A673 (cell line): ENCODE data around the gene IFNGR2. TPM values are rescaled to one million over a fixed set of nuclear protein-coding genes. Genes with fewer than 3 reads are reported as not detected.

Experiments
- BruUV-seq: library from RNA; stranded (reverse); fragments of 400-500 nt; replicated peaks from 2 replicates; lab custom pipeline; 2021; lab: Mats Ljungman, UMichigan
- CTCF ChIA-PET: fragments of 300-600 bp; sonication (Branson Sonifier 250); formaldehyde crosslinking; loops from one replicate; lab custom pipeline; 2022; ENCODE audit warnings: antibody characterized with exemption; lab: Charles Lee
- POLR2A ChIA-PET: fragments of 300-600 bp; sonication (Branson Sonifier 250); formaldehyde crosslinking; loops from one replicate; lab custom pipeline; 2022; ENCODE audit warnings: antibody characterized with exemption; ENCODE audit not compliant: low non-redundant PET; lab: Charles Lee
- DNase-seq: peaks from one replicate; pipeline ENCODE4 v3.0.0-alpha.2; 2015; ENCODE audit warnings: low spot score
- H3K27ac ChIP-seq: fragments of 200-600 bp; sonication (generic); 2 replicates; pipeline ENCODE4 v1.5.1; 2016; ENCODE audit warnings: mixed run types, low read depth, mild to moderate bottlenecking, mixed read lengths, antibody characterized with exemption, low read length; ENCODE audit not compliant: poor library complexity, severe bottlenecking
- H3K27me3 ChIP-seq: fragments of 200-600 bp; sonication (generic); replicated peaks from 2 replicates; pipeline ENCODE4 v1.6.1; 2017; ENCODE audit warnings: mixed run types, low read depth, mild to moderate bottlenecking, mixed read lengths, antibody characterized with exemption, low read length; ENCODE audit not compliant: insufficient read depth, poor library complexity
- H3K36me3 ChIP-seq: fragments of 200-600 bp; sonication (generic); 2 replicates; pipeline ENCODE4 v1.6.1; 2016; ENCODE audit warnings: mixed run types, mild to moderate bottlenecking, mixed read lengths, antibody characterized with exemption, low read length; ENCODE audit not compliant: insufficient read depth, poor library complexity, severe bottlenecking
- H3K4me1 ChIP-seq: fragments of 200-600 bp; sonication (generic); 2 replicates; pipeline ENCODE4 v1.6.1; 2017; ENCODE audit warnings: mixed run types, mild to moderate bottlenecking, mixed read lengths, antibody characterized with exemption, low read length; ENCODE audit not compliant: insufficient read depth, poor library complexity, severe bottlenecking
- H3K4me3 ChIP-seq: fragments of 200-600 bp; sonication (generic); 2 replicates; pipeline ENCODE4 v1.5.1; 2016; ENCODE audit warnings: low read depth, mixed run types, mild to moderate bottlenecking, mixed read lengths, low read length; ENCODE audit not compliant: poor library complexity, severe bottlenecking
- H3K9me3 ChIP-seq: fragments of 200-600 bp; sonication (generic); 2 replicates; pipeline ENCODE4 v1.6.1; 2016; ENCODE audit warnings: mixed run types, low read depth, mild to moderate bottlenecking, mixed read lengths, antibody characterized with exemption, low read length; ENCODE audit not compliant: poor library complexity, severe bottlenecking
- CTCF ChIP-seq: fragments of 300-800, 200-600 bp; sonication (generic); conservative IDR thresholded peaks from 2 replicates; pipeline ENCODE4 v1.5.1; 2017; ENCODE audit warnings: low read depth, mild to moderate bottlenecking, antibody characterized with exemption, low read length, moderate library complexity, mixed read lengths
- EZH2 ChIP-seq: fragments of 200-600 bp; sonication (generic); IDR thresholded peaks from 2 replicates; pipeline ENCODE4 v1.6.1; 2017; ENCODE audit warnings: borderline replicate concordance, low read depth, mild to moderate bottlenecking, mixed read lengths, antibody characterized with exemption, low read length; ENCODE audit not compliant: poor library complexity, severe bottlenecking
- intact Hi-C: fragments of 100-400 bp; cut with micrococcal nuclease; formaldehyde crosslinking; loops from one replicate; pipeline ENCODE4 v1.10.0; 2022; ENCODE audit not compliant: unreplicated experiment
- total RNA-seq: library from RNA; stranded (reverse); gene quantifications from 2 replicates; pipeline ENCODE4 v1.2.3, GENCODE V29; 2021

The IFNGR2 gene
- total RNA-seq, 1 experiment from 2014 or later: 48.9 TPM

- DNase-seq: no peak
- Histone ChIP-seq H3K4me1 (peaks cover 15% of the 10 kb centered on the region), H3K36me3 (peaks cover 4% of the 10 kb centered on the region), H3K9me3 (no peaks in the 10 kb centered on the region), H3K4me3 (no peak overlapping the region), H3K27me3 (no peaks in the 10 kb centered on the region), H3K27ac (no peak overlapping the region)
- ChIA-PET CTCF (no interaction called here), POLR2A (no interaction called here)
- intact Hi-C loops: no loop called here
- BruUV-seq: no TSS peak
- TF ChIP-seq EZH2 (no peak), CTCF (no peak)
These were observed 46.0 kb upstream of the IFNGR2 start for GRCh38 chr21:33357177-33357576.

GRCh38 chr21:33359446-33359845 lies 43.8 kb upstream of the IFNGR2 start:
- Histone ChIP-seq H3K4me1 (peaks cover 15% of the 10 kb centered on the region), H3K9me3 (no peaks in the 10 kb centered on the region), H3K36me3 (peaks cover 1% of the 10 kb centered on the region), H3K27ac (no peak overlapping the region), H3K27me3 (no peaks in the 10 kb centered on the region), H3K4me3 (no peak overlapping the region)
- CTCF ChIA-PET: interaction anchor here (0.6 to 3.5 kb wide), 2 partner anchors 136 to 160 kb away, joined by 3 to 18 read pairs; no protein-coding TSS in a partner anchor
- no peak for TF ChIP-seq EZH2
- TF ChIP-seq CTCF: no peak
- intact Hi-C loops: no loop called here
- BruUV-seq: no TSS peak
- DNase-seq: no peak
- POLR2A ChIA-PET: no interaction called here

- peaks cover 15% of the 10 kb centered on the region for H3K4me1 ChIP-seq
- H3K9me3 ChIP-seq: no peaks in the 10 kb centered on the region
- BruUV-seq: no TSS peak
- no peaks in the 10 kb centered on the region for H3K27me3 ChIP-seq
- H3K36me3 ChIP-seq: no peaks in the 10 kb centered on the region
- DNase-seq: no peak
- POLR2A ChIA-PET: no interaction called here
- TF ChIP-seq CTCF: no peak
- TF ChIP-seq EZH2: no peak
- no peak overlapping the region for H3K4me3 ChIP-seq
- intact Hi-C loops: loop anchor here (2.0 to 5.0 kb wide), 2 partner anchors 85 to 158 kb away; no protein-coding TSS in a partner anchor
- CTCF ChIA-PET: interaction anchor here (0.5 to 3.5 kb wide), 3 partner anchors 45 to 160 kb away, joined by 3 to 18 read pairs (median 8); no protein-coding TSS in a partner anchor
- H3K27ac ChIP-seq: no peak overlapping the region
These were observed 42.9 kb upstream of the IFNGR2 start for GRCh38 chr21:33360281-33360680.
